ENCODE results near the gene PCSK5.

- TF ChIP-seq CTCF (IDR thresholded peaks at IDR 0.05) (no peak), EZH2 (IDR thresholded peaks at IDR 0.05; ENCODE audit: borderline replicate concordance, insufficient read depth, low read depth, low read length, poor library complexity, severe bottlenecking) (no peak)
Measured at GRCh38 chr9:76357555-76357954, 467.1 kb downstream of the PCSK5 start.
